Measurements from ENCODE around the gene AKT2.

AKT2 gene

GRCh38 chr19:40249781-40250180 lies 35.4 kb downstream of the AKT2 start:
- DNase-seq = no peak

GRCh38 chr19:40249201-40249600 lies 35.9 kb downstream of the AKT2 start:
- DNase-seq = no peak

- DNase-seq = no peak
Observed at GRCh38 chr19:40247735-40248262, 37.3 kb downstream of the AKT2 start.

DNA sequence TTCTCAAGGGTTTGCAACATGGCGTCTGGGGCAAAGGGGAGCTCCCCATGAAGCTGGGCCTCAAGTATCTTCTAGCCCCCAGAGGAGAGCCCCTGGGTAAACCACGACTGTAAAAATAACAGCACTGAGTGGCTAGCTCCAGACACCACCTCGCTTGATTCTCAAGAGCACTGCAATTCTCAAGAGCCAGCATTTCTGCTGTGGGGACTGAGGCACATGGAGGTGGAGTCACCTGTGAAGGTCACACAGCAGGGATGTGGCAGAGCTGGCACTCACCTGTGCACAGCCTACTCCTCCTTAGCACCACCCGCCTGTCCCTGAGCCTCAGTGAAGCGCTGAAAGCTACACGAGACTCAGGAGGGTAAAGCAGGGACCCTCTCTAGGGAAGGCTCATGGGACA lies 38.0 kb downstream of the AKT2 start:
- no peak for DNase-seq

GRCh38 chr19:40246292-40247073 lies 38.7 kb downstream of the AKT2 start:
- no peak for DNase-seq

- no peak for DNase-seq
Observed at GRCh38 chr19:40245506-40246128, 39.5 kb downstream of the AKT2 start.

DNA sequence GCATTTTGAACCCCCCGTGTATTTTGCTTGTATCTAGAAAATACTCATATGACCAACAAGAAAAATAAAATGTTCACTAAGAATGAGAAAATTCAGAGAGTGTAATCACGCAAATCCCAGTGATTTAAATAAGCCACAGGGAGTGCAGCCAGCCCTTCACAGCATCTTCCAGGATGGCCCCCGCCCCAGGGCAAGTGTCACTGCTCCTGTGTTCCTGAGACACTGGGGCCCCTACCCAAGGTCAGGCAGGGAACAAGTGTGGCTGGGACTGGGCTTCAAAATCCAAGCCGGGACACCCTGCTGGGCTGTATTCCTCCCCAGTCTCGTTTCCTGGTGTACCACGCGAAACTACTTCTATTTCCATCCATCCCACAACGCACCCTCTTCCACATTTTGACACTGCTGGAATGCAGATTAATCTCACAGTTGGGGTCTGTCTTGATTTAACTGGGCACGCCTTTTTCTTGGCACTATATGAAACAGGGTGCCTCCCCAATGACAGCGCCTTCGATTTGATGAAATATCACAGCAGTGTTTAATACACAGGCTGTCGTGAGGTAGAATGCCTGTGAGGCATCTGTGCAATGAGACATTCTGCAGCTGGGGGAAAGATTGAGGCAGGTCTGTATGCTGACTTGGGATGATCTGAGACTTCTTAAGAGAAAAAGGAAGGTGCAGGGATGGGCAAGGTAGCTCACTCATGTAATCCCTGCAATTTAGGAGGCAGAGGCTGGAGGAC lies 40.4 kb downstream of the AKT2 start:
- DNase-seq = no peak

DNA sequence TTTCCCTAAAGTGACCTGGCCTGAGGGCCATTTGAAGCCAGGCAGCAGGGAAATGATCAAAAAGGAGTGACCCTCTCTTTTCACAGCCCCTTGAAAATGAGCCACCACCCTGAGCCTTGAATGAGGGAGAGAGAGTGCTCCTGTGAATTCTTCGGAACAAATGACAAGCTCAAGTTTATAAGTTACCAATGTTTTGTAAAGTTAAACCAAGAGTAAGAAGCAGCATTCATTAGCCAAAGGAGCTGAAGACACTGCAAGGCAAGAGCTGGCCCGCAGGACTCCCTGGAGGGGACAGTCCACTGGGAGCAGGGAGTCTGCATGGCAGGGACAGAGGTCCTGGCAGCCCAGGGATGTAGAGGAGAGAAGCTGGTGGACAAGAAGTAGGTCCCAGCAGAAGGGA lies 42.0 kb downstream of the AKT2 start:
- DNase-seq = no peak

- no peak for DNase-seq
Observed at GRCh38 chr19:40242480-40242879, 42.7 kb downstream of the AKT2 start.

- no peak for DNase-seq
Observed at GRCh38 chr19:40241809-40242384, 43.2 kb downstream of the AKT2 start.

DNA sequence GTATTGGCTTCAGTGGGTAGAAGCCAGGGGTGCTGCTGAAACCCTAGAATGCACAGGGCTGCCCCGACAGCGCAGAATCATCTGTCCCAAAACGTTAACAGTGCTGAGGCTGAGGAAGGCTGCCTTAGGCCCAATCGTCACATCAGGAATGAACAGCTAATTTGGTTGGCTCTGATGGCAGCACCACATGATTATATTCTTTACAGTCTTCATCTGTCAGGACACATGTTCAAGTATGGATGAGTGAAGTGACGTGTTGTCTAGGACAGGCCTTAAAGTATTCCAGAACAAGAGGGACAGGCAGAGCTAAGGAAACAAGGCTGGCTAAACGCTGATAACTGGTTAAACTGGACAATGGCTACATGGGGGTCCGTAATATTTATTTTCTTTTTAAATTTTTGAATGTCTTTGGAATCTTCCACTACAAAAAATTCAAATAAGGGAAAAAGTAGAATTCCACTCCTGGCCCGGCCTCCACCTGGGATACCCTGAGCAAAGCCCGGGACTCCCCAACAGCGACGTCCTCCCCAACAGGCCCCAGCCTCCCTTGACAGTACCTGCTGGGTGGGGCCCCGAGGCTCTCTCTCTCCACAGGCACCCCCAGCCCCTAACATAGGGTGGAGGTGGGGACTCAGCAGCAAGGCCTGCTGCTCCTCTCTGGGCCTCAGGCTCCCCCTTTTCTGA lies 43.9 kb downstream of the AKT2 start:
- no peak for DNase-seq

DNA sequence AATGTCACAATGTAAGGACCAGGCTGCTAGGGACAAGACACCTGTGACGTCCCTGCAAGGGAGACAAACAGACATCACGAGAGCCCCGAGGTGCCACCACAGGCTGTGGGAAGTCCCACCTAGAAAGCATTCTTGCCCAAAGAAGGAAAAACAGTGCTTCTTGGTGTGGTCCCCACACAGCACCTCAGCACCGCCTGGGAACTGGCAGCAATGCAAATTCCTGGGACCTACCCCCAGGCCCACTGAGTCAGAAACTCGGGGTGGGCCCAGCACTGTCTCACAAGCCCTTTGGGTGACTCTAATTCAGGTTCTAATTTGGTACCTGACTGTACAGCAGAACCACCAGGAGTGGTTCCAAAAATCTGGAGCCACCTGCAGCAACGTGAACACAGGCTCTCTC lies 44.8 kb downstream of the AKT2 start:
- no peak for DNase-seq

GRCh38 chr19:40239415-40240226 lies 45.5 kb downstream of the AKT2 start:
- no peak for DNase-seq

- DNase-seq = no peak
Observed at GRCh38 chr19:40238775-40239174, 46.4 kb downstream of the AKT2 start.

DNA sequence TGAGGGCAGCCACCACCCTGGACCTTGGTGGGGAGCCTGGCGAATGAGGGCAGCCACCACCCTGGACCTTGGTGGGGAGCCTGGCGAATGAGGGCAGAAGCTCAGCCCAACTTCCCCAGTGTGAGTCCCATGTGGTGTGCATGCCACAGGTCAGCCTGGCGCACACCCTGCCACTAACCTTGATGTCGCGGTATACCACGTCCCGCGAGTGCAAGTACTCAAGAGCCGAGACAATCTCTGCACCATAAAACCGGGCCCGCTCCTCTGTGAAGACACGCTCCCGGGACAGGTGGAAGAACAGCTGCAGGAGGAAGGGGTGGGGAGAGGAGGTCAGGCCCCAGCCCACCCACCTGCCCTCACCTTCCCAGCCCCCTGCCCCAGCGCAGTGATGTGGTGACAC lies 47.4 kb downstream of the AKT2 start:
- no peak for DNase-seq

- DNase-seq = no peak
Observed at GRCh38 chr19:40236366-40236765, 48.8 kb downstream of the AKT2 start.

GRCh38 chr19:40236026-40236355 lies 49.2 kb downstream of the AKT2 start:
- no peak for DNase-seq

GRCh38 chr19:40235238-40236025 lies 49.7 kb downstream of the AKT2 start:
- no peak for DNase-seq

GRCh38 chr19:40234429-40235237 lies 50.5 kb downstream of the AKT2 start:
- DNase-seq = no peak

DNA sequence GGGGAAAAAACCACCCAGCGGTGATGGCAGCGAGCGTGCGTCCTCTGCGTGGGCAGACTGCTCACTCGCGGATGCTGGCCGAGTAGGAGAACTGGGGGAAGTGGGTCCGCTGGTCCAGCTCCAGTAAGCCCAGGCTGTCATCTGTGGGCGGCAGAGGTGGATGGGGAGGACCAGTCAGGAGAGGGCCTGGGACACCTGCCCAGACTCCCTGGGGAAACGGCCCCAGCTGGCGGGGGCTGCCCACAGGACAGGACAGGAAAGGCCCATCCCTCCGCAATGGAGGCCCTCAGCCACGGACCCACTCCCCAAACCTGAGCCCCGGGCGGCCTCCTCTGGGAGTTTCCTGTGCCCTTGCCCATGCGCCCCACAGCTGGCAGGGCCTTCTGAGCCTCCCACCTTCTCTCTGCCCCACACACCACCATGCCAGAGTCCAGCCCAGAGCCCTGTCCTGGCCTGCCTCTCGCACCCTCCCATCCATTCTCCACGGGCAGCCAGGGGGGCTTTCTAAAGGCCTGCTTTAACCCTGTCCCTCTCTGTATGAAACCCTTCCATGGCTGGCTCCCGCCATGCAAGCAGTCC lies 51.2 kb downstream of the AKT2 start:
- no peak for DNase-seq

Data from NCI-H345 (cell line).